Epithelial cell of proximal tubule (primary cell): ENCODE results near the gene CCDC167. TPM values are rescaled to one million over a fixed set of nuclear protein-coding genes. Genes with fewer than 3 reads are reported as not detected.

ENCODE experiments used
- DNase-seq: peaks from one replicate; pipeline ENCODE4 v3.0.0-alpha.2; 2011; ENCODE audit warnings: low read depth
- H3K4me3 ChIP-seq: 2 replicates; pipeline ENCODE4 v1.5.1; 2011; ENCODE audit warnings: low read depth, mild to moderate bottlenecking, low read length
- total RNA-seq: library from RNA; depleted of rRNA; stranded (reverse); fragments of >200 nt; gene quantifications from 2 replicates; pipeline ENCODE4 v1.2.3, GENCODE V29; 2015
- TF ChIP-seq, protein P1 (sequence below): conservative IDR thresholded peaks from 2 replicates; pipeline ENCODE4 v1.5.1; 2012; ENCODE audit warnings: low read depth, mild to moderate bottlenecking, low read length

CCDC167 gene
- total RNA-seq, 1 donor from 2014 or later, result 136 TPM

- TF ChIP-seq, protein P1, sequence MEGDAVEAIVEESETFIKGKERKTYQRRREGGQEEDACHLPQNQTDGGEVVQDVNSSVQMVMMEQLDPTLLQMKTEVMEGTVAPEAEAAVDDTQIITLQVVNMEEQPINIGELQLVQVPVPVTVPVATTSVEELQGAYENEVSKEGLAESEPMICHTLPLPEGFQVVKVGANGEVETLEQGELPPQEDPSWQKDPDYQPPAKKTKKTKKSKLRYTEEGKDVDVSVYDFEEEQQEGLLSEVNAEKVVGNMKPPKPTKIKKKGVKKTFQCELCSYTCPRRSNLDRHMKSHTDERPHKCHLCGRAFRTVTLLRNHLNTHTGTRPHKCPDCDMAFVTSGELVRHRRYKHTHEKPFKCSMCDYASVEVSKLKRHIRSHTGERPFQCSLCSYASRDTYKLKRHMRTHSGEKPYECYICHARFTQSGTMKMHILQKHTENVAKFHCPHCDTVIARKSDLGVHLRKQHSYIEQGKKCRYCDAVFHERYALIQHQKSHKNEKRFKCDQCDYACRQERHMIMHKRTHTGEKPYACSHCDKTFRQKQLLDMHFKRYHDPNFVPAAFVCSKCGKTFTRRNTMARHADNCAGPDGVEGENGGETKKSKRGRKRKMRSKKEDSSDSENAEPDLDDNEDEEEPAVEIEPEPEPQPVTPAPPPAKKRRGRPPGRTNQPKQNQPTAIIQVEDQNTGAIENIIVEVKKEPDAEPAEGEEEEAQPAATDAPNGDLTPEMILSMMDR, result no peak
- H3K4me3 ChIP-seq, result peak overlapping the region; percentile 11
- DNase-seq, result no peak
Observed at GRCh38 chr6:37442416-37443215, 57.1 kb downstream of the CCDC167 start.

DNA sequence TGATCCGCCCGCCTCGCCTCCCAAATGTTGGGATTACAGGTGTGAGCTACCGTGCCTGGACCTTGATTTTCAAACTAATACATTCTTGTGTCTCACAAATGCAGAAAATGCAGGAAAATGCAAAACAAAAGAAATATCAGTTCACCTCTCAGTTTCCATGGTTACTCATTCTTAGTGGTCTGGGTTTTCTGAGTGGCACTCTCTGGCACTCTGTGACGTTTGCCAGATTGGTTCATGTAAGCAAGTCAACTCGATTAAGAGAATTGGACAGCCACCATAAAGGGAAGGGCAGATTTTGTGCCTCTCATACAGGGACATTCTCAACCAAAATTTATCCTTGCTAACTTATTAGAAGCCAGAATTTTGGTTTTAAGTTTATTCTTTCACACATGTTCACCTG, 58.0 kb downstream of the CCDC167 start:
- TF ChIP-seq, protein P1, result no peak
- DNase-seq, result no peak
- no peak overlapping the region for H3K4me3 ChIP-seq

DNA sequence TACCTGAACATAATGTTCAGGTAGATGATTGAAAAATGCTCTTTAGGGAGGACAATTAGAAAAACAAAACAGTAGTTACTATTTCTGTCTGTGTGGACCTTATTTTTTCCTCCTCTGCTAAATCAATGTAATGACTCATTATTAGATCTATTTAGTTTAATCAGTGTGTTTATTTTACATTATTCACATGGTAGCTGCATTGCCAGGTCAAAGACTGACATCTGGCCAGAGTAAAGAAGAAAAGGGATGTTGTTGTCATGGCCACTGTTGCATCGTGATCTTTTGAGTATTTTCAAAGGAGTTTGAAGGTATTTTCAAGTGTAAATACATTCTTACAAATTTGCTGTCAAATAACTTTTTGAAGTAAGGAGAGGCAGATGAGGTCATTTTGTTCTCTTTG, 60.8 kb downstream of the CCDC167 start:
- H3K4me3 ChIP-seq, result no peak overlapping the region
- no peak for DNase-seq
- TF ChIP-seq, protein P1, result no peak

DNA sequence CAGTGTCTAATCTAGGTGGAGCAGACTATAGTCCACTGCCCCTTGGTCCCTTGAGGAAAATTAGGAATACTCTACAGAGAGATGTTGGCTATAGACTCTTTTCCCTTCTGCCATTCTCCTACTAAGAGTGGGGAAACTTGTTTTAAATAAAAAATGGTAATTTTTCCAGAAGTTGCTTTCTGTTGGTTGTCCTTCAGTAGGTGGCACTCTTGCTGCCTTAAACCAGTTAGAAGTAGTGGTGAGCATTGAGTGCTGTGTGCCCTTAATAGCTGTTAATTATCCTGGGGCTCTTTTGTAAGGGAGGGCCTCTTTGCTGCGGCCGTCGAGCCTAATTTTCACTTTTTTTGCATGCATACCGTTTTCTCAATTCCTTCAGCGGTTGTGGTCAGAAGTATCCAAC, 63.9 kb downstream of the CCDC167 start:
- H3K4me3 ChIP-seq, result no peak overlapping the region
- DNase-seq, result no peak
- TF ChIP-seq, protein P1, result peak; percentile 25

DNA sequence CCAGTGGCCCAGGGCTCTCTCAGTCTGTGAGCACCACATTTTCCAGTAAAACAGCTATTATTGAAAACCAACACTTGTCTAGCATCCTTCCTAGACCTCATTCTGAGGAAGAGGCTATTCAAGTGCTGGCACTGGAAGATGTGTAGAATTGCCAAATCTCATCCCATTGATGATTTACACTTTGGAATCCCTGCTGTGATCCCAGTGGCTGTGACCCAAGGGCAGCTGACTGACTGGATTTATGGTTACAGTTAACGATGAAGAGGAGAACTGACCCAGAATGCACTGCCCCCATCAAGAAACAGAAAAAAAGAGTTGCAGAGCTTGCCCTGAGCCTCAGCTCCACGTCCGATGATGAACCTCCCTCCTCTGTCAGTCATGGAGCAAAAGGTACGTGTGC, 64.3 kb downstream of the CCDC167 start:
- H3K4me3 ChIP-seq, result no peak overlapping the region
- DNase-seq, result no peak
- TF ChIP-seq, protein P1, result no peak

DNA sequence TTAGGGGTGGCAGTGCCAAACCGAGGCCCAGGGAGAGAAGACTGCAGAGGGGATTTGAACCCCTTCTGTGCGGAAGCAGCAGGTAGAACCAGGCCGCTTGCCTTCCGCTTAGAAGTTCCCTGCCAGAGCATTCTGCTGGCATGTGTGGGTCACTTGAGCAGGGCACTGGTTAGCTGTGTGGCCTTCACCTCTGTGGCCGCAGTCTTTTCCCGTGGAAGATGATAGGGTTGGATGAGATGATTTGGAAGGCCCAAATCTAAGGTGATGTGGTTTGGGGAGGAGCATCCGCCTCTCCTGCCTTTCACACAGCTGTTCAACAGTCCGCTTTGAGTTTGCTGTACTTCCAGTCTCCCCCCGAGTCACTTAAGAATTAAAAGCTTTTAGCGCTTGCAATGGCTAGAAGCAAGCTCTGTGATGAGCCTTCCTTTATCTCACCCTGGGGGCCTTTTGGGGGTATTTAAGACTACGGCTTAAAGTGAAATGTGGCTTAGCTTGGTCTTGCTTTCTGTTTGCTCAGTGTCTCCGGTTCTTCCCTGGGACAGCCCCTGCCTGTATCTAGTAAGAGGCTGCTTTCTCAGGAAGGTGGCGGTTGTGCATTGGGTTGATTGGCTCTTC, 65.9 kb downstream of the CCDC167 start:
- H3K4me3 ChIP-seq, result peak overlapping the region; percentile 98
- TF ChIP-seq, protein P1, result no peak
- DNase-seq, result no peak

Other genes starting within 250 kb of the CCDC167 start
- gene TBC1D22B, start 242.1 kb downstream of the CCDC167 start, total RNA-seq, result 8.8 and 9.8 TPM in 2 replicates
- gene TMEM217, start 241.7 kb downstream of the CCDC167 start, total RNA-seq, result 0.80 and 0.86 TPM in 2 replicates
- gene RNF8, start 145.9 kb downstream of the CCDC167 start, total RNA-seq, result 18.0 and 21.4 TPM in 2 replicates
- gene CMTR1, start 66.7 kb downstream of the CCDC167 start, total RNA-seq, result 20.8 and 22.9 TPM in 2 replicates
- 0.58 and 1.2 TPM in 2 replicates for gene MDGA1, start 198.0 kb upstream of the CCDC167 start, total RNA-seq